ENCODE measurements around the gene AURKB. TPM values are rescaled to one million over a fixed set of nuclear protein-coding genes. Genes with fewer than 3 reads are reported as not detected.
A peak's percentile ranks its signal among the peaks of the same experiment; 100 is the strongest.

The AURKB gene
- total and polyA plus RNA-seq, 2 of the 13 experiments (the other 11 are each of a cell fraction or from before 2014, with no cell fraction given) = 29.5 to 75.3 TPM

DNA sequence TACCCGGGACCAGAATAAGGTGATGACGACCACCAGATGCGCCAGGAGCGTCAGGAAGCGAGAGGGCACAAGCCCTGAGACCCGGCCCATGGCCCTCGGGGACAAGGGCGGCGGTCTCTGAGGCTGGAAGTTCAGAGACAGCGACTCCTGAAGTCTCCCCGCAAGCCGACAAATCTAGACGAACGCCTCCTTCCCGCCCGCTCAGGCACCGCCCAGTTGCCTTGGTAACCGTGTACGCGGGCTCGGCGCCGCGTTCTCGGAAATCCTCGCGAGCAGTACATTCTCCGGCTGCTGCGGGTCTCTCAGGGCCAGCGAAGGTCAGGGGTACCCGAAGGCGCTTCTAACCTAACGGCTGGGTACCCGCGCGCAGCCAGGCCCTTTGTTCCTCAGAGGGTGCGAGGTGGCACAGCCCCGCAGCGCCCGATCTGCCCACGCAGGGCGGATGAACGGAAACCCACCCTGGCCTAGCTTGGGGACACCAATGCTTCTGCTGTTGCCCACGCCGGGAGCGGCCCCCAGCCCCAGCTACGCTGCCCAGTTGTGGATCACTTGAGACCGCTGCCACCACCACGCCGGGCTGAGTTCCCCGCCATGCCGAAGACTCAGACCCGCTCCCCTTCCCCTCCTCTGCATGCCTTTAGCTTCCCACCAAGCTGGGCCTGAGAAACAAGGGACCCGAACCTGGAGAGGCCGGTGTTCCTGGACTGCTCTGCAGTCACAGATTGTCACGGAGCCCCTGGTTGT lies 34.0 kb downstream of the AURKB start, which contains the start of gene TMEM107 (continued):
- TF ChIP-seq, protein P1, sequence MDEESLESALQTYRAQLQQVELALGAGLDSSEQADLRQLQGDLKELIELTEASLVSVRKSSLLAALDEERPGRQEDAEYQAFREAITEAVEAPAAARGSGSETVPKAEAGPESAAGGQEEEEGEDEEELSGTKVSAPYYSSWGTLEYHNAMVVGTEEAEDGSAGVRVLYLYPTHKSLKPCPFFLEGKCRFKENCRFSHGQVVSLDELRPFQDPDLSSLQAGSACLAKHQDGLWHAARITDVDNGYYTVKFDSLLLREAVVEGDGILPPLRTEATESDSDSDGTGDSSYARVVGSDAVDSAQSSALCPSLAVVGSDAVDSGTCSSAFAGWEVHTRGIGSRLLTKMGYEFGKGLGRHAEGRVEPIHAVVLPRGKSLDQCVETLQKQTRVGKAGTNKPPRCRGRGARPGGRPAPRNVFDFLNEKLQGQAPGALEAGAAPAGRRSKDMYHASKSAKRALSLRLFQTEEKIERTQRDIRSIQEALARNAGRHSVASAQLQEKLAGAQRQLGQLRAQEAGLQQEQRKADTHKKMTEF (CRISPR knock-in tag; IDR thresholded peaks at IDR 0.05) = peak; percentile 41; the same call in 1 of the 2 replicates
- TF ChIP-seq, protein P2, sequence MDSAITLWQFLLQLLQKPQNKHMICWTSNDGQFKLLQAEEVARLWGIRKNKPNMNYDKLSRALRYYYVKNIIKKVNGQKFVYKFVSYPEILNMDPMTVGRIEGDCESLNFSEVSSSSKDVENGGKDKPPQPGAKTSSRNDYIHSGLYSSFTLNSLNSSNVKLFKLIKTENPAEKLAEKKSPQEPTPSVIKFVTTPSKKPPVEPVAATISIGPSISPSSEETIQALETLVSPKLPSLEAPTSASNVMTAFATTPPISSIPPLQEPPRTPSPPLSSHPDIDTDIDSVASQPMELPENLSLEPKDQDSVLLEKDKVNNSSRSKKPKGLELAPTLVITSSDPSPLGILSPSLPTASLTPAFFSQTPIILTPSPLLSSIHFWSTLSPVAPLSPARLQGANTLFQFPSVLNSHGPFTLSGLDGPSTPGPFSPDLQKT (CRISPR knock-in tag; IDR thresholded peaks at IDR 0.05; ENCODE audit: borderline replicate concordance) = no peak
- TF ChIP-seq, protein P3, sequence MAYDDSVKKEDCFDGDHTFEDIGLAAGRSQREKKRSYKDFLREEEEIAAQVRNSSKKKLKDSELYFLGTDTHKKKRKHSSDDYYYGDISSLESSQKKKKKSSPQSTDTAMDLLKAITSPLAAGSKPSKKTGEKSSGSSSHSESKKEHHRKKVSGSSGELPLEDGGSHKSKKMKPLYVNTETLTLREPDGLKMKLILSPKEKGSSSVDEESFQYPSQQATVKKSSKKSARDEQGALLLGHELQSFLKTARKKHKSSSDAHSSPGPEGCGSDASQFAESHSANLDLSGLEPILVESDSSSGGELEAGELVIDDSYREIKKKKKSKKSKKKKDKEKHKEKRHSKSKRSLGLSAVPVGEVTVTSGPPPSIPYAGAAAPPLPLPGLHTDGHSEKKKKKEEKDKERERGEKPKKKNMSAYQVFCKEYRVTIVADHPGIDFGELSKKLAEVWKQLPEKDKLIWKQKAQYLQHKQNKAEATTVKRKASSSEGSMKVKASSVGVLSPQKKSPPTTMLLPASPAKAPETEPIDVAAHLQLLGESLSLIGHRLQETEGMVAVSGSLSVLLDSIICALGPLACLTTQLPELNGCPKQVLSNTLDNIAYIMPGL (CRISPR knock-in tag; IDR thresholded peaks at IDR 0.05; ENCODE audit: borderline replicate concordance in 1 of 2, low read depth in 1 of 2) = peak in 1 of 2 experiments; percentile 39; a peak in 2 of 4 replicates
- TF ChIP-seq MAZ (IDR thresholded peaks at IDR 0.05; ENCODE audit: borderline replicate concordance, low read depth, low read length) = no peak
- peak; percentile 50; the same call in 1 of the 2 replicates for TF ChIP-seq MAZ (CRISPR knock-in tag; IDR thresholded peaks at IDR 0.05; ENCODE audit: low read depth)
- no peak for TF ChIP-seq ZNF75D (CRISPR knock-in tag; IDR thresholded peaks at IDR 0.05; ENCODE audit: borderline replicate concordance)
- TF ChIP-seq, protein P4, sequence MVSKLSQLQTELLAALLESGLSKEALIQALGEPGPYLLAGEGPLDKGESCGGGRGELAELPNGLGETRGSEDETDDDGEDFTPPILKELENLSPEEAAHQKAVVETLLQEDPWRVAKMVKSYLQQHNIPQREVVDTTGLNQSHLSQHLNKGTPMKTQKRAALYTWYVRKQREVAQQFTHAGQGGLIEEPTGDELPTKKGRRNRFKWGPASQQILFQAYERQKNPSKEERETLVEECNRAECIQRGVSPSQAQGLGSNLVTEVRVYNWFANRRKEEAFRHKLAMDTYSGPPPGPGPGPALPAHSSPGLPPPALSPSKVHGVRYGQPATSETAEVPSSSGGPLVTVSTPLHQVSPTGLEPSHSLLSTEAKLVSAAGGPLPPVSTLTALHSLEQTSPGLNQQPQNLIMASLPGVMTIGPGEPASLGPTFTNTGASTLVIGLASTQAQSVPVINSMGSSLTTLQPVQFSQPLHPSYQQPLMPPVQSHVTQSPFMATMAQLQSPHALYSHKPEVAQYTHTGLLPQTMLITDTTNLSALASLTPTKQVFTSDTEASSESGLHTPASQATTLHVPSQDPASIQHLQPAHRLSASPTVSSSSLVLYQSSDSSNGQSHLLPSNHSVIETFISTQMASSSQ (IDR thresholded peaks at IDR 0.05; ENCODE audit: low read depth) = no peak
- TF ChIP-seq, protein P4 (CRISPR knock-in tag; IDR thresholded peaks at IDR 0.05; ENCODE audit: borderline replicate concordance) = peak; percentile 31; the same call in 1 of the 2 replicates
- TF ChIP-seq NPAS2 (CRISPR knock-in tag; IDR thresholded peaks at IDR 0.05; ENCODE audit: borderline replicate concordance) = no peak
- peak; percentile 78; the same call in 1 of the 2 replicates for TF ChIP-seq ZNF761 (CRISPR knock-in tag; conservative IDR thresholded peaks at IDR 0.05)
- TF ChIP-seq, protein P5, sequence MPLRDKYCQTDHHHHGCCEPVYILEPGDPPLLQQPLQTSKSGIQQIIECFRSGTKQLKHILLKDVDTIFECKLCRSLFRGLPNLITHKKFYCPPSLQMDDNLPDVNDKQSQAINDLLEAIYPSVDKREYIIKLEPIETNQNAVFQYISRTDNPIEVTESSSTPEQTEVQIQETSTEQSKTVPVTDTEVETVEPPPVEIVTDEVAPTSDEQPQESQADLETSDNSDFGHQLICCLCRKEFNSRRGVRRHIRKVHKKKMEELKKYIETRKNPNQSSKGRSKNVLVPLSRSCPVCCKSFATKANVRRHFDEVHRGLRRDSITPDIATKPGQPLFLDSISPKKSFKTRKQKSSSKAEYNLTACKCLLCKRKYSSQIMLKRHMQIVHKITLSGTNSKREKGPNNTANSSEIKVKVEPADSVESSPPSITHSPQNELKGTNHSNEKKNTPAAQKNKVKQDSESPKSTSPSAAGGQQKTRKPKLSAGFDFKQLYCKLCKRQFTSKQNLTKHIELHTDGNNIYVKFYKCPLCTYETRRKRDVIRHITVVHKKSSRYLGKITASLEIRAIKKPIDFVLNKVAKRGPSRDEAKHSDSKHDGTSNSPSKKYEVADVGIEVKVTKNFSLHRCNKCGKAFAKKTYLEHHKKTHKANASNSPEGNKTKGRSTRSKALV (CRISPR knock-in tag; IDR thresholded peaks at IDR 0.05) = peak; percentile 55
- TF ChIP-seq ZNF367 (CRISPR knock-in tag; IDR thresholded peaks at IDR 0.05; ENCODE audit: borderline replicate concordance) = no peak
- peak; percentile 49 for TF ChIP-seq AGO1 (IDR thresholded peaks at IDR 0.05; ENCODE audit: low read depth, low read length, poor library complexity, severe bottlenecking)
- no peak for TF ChIP-seq ZSCAN22 (CRISPR knock-in tag; IDR thresholded peaks at IDR 0.05)
- no peak for TF ChIP-seq SNAI1 (CRISPR knock-in tag; IDR thresholded peaks at IDR 0.05; ENCODE audit: borderline replicate concordance)
- 0 out of 2 replicates have a peak, but pooled peaks have one; percentile 22 for TF ChIP-seq ZNF230 (CRISPR knock-in tag; IDR thresholded peaks at IDR 0.05)

All from HepG2 (cell line).